HG03097 (cell line): Measurements from ENCODE around the gene PDE8A.
"Not testable (repeated sequence)": the region's sequence is repeated elsewhere in the genome, so short reads cannot be mapped to it uniquely, and the experiment has no call there.

ENCODE experiments used
- ATAC-seq: cut with Tn5 transposase; IDR thresholded peaks from one replicate; pipeline ENCODE4 v1.9.1; 2021; ENCODE audit not compliant: unreplicated experiment, low FRiP score

PDE8A gene

DNA sequence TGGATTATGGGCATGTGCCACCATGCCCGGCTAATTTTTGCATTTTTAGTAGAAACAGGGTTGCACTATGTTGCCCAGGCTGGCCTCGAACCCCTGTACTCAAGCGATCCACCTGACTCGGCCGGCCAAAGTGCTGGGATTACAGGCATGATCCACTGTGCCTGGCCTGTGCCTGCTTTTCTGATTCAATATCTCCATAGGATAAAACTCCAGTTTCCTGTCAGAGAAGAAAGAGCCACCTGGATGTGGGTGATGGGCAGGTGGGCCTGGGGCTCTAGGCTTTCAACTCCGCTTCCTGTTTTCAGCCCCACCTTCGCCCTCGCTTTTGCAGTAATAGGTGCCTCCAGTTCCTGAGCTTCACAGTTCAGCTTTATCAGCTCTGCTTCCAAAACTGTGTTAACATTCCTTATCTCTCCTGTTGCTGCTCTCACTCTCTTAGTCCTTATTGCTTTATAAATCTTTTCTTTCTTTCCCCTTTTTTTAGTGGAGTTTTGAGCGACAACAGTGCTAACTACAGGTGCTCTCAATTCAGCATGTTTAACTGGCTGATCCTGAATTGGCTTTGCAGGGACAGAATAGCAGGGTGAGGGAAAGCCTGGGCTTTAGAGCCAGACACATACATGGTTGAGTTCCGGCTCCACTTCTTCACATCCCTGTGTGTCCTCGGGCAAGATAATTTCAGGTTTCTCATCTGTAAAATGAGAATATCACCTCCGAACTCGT lies 21.1 kb upstream of the PDE8A start:
- no peak for ATAC-seq

- ATAC-seq, result no peak
Measured at GRCh38 chr15:84961114-84961452, 20.6 kb upstream of the PDE8A start.

- no peak for ATAC-seq
Measured at GRCh38 chr15:84961707-84962106, 19.9 kb upstream of the PDE8A start.

DNA sequence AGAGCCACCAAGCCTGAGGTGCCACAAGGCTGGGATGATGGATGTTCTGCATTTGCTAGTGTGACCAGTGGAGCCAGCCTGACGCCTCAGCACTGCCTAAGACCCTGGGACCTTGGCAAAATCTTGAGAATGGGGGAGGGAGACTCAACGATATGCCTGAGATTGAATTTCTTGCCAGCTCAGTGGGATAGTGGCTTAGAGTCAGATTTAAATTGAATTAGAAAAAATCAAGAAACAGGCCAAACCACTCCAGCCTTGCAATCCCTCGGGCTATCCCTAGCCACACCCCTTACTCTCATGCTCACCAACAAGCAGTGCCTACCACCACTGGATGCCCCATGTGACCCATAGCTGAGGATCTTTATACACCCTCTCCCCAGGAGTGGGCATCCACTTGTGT lies 18.7 kb upstream of the PDE8A start:
- no peak for ATAC-seq

DNA sequence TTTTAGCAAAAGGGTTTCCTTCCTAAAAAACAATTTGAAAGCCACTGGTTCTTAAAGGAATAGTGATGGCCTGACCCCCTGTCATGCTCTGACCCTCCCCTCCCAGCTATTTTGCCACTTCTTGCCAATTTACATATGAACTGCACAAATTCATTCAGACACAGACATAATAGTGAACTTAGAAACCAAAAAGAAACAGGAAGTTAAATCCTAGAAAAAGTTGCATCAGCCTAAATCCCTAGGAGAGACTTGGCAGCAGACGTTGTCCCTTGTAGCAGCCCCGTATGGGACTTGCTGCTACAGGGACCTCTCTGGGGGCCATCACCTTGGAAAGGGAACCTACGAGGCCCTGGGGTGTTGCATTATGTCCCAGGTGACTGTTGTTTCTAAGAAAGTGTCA lies 14.3 kb upstream of the PDE8A start:
- no peak for ATAC-seq

DNA sequence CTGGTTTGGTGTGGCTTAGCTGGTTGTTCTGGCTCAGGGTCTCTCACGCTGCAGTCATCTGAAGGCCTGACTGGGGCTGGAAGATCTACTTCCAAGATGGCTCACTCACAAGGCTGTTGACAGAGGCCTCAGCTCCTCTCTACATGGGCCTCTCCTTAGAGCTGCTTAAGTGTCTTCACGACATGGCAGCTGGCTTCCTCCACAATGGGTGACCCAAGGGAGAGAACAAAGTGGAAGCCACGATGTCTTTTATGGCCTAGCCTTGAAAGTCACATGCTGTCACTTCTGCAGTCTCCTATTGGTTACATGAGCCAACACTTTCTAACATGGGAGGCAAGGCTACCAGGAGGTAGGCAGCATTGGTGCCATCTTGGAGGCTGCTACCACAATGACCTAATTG lies 13.4 kb upstream of the PDE8A start:
- ATAC-seq, result no peak

GRCh38 chr15:84969257-84969656 lies 12.4 kb upstream of the PDE8A start:
- no peak for ATAC-seq

- no peak for ATAC-seq
Measured at GRCh38 chr15:84970843-84971242, 10.8 kb upstream of the PDE8A start.

GRCh38 chr15:84973492-84974460 lies 7.9 kb upstream of the PDE8A start:
- no peak for ATAC-seq

DNA sequence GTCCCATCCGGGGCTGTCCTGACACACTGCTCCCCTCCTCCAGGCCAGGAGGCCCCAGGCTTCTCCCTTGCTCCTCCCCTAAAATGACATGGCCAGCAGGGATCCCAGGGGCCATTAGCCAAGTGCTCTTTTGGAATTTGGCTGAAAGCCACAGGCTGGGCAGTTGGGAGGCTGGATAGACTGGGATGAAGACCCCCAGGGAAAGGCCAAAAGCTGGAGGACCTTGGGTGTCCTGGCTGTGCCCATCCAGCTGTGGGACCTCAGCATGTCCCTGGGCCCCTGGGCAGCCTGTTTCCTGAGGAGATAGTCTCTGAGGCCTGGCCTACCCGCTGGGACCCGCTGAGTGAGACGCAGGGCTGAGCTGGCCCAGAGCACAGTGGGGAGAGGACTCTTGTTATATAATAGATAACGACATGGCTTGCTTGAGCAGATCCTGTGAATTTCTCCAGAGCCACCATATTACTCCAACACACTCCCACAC lies 5.7 kb upstream of the PDE8A start:
- ATAC-seq, result no peak

DNA sequence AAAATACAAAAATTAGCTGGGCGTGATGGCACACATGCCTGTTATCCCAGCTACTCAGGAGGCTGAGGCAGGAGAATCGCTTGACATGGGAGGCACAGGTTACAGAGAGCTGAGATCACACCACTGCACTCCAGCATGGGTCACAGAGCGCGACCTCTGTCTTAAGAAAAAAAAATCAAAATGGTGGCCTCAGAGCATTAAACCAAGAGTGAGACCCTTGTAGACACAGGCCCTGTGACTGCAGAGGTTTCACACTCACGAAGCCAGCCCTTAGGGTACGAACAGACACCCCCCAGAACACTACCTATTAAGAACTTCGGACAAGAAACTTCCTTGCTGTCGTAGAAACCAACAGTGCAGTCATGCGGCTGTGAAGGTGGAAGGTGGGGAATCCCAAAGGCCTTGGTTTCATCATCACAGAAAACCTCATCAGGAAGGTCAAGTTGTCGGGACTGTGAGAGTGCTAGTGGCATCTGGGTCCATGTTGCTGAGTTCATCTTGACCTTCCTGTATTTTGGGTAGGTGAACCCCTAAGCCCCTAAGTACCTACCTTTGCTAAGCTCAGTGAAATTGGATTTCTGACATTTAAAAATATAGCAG lies 4.8 kb upstream of the PDE8A start:
- ATAC-seq, result no peak

GRCh38 chr15:84979651-84980050 lies 2.0 kb upstream of the PDE8A start:
- no peak for ATAC-seq

DNA sequence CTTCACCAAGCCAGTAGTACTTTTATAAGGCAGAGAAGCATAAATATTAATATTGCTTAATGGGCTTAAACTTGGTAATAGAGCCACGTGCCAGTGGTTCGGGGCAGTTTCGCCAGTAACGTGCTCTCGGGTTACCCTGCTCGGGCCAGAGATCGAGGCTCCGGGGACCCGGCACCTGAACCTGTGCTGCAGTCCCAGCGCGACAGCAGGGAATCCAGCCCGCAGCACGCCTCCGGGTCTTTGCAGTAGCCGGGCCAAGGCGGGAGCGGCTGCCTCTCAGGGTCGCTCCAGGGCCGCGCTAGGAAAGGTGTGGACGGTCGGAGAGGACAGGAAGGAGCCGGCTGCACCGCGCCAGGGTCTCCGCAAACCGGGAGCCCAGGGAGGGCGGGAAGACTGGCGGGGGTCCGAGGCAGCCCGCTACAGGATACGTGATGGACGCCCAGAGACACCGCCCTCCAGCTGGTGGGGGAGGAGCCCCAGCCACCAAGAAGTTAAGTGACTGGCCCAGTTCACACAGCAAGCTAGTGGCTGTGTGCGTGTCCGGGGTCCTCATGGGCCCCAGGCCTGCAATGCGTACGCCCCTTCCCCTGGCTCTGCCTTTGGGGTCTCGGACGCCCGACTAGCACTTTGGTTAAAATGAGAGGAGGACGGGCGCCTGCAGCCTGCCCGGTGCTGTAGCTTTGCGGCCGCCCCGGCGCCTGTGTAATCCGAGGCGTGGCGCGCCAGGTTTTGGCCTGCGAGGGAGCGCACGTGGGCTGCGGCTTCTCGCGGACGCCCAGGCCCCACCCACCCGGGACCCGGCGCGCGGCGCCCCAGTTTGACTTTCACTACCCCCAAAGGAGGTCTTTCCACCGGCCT lies 1.2 kb upstream of the PDE8A start:
- peak; percentile 44 for ATAC-seq

DNA sequence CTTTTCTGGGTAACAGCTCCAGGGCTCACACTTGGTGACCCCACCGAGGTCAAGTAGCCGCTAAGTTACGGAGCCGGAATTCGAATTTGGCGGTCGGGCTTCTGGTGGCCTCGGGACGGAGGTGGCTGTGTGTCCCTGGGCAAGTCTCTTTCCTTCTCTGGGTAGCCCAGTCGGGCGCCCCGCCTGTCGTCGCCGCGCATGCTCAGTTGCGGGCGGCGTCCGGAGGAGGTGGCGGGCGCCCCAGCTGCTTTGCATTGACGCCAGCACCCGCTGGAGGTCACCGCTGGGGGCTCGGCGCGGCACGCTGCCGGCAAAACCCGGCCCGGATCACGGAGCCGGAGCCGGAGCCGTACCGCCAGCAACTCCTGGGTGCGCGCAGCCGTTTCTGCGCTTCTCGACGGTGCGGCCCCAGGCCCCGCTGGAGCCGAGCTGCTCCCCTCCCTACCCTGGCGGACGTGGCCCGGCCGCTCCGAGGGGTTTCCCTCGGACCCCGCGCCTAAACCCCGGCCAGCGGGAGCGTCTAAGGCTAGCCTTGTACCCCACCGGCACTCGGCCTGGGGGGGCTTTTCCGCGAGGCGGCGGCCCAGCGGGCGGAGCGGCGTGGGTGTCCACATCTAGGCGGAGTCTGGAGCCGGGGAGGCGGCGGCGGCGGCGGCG lies 474 bp upstream of the PDE8A start:
- peak; percentile 70 for ATAC-seq

DNA sequence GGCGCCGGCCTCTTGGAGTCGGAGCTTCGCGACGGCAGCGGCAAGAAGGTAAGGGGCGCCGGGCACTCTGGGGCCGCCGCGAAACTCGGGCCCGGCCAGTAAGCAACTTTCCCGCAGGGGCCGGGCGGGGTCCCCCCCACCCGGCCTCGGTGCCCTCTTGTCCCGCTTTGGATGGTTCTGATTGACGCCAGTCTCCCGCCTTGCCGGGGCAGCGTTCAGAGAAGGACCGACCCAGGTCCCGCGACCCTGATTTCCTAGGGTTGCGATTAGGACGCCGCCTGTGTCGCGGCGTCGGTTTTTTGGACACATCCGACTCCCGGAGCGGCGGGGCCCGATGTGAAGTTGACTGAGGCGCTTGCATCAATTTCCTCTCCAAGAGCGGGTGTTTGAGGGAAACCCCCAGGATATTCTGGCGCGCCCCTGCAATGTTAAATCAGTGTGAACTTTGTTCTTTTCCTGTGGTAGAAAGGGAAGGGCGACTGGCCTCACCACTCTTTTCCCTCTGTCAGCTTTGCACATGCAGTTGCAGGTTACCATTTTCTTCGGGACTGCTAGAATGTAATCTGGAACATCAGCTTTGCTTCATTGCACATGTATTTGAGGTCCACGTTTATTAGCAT lies 755 bp downstream of the PDE8A start:
- ATAC-seq, result no peak

DNA sequence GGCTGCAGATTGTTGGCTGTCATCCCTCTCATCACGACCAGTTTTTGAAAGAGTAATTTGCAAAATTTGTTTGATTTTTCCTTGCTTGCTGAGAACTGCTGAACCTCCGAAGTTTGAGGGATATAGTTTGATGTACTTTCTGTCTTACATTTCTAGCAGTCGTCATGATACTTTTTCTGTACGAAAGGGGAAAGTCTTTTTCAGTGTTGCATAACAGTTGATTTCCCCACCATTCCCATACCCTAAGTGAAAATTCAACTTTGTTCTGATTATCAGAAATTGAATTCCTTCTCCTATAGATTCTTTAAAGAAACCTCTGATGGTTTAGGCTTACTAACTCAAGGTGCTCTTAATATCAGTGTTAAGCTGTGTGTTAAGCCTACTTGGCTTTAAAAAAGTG lies 1.6 kb downstream of the PDE8A start:
- no peak for ATAC-seq

DNA sequence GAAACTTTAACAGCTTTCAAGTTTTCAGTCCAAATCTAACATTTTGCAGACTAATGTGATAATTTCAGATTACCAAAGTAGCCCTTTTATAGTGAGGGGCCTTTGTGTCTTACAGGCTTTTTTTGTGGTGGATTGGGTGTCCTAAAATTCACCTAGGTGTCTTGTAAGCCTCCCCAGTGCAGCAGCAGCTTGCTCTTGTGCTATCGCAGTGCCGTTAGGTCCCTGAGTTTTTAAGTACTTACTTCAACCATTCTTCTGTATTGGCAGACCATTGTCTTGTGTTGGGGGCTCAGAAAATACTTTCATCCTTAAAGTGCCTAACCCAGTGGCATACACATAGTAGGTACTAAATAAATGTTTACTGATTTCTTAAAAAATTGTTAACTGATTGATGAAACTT lies 2.1 kb downstream of the PDE8A start:
- no peak for ATAC-seq

DNA sequence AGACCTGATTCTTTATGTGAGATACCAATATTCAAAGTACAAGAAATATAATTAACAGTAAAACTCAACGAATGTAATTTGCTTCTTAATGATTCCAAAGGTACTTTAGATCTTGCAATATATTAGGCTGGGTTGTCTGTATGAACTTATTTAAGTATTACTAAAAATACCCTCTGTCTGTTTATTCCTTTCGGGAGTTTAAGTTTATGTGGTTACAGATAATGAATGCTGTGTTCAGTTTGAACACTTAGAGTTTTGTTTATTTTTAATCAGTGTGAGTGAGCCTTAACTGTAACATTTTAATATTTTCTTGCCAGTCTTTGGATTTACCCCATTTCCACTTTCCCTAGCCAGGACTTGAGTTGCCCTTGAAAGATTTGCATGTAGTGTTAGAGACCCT lies 3.5 kb downstream of the PDE8A start:
- no peak for ATAC-seq

DNA sequence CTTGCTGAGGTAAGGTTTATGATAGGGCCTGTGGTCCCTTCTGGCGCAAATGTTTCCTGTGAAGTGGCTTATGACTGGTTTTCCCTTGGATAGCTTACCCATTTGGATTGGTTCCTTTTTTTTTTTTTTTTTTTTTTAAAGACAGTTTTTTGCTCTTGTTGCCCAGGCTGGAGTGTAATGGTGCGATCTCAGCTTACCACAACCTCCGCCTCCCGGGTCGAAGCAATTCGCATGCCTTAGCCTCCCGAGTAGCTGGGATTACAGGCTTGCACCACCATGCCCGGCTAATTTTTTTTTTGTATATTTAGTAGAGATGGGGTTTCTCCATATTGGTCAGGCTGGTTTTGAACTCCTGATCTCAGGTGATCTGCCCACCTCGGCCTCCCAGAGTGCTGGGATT lies 5.7 kb downstream of the PDE8A start:
- ATAC-seq, result not testable (repeated sequence)
